ENCODE measurements around the gene C2CD4C.

The C2CD4C gene

DNA sequence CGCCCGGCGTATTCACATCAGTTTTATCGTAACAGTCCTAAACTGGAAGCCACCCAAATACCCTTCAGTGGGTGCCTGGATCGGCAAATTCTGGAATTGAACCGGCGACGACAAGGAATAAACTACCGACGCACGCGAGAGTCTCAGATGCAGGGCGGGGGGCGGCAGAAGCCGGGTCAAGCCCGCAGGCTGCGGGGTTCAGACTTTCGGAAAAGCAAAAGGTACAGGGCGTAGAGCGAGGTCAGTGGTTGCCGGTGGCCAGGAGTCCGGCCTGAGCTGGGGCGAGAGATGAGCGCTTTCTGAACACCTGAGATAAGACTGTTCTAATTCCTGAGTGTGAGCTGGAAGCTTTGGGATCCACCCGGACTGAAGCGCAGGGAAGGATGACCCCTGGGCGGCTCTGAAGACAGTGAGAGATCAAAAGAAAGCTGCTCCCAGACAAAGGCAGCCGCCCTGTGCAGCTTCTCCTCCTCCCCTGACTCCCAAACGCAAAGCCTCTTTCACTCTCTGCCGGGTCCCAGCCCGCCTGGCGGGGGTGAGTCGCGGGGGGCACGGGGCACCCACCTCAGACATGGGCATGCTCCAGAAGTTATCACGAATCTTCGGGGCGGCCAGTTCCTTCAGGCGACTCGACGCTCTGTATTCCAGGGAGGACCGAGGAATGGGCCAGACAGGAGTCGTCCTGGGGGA is 38.2 kb downstream of the C2CD4C start:
- TF ChIP-seq CTCF (IDR thresholded peaks at IDR 0.05), result no peak

DNA sequence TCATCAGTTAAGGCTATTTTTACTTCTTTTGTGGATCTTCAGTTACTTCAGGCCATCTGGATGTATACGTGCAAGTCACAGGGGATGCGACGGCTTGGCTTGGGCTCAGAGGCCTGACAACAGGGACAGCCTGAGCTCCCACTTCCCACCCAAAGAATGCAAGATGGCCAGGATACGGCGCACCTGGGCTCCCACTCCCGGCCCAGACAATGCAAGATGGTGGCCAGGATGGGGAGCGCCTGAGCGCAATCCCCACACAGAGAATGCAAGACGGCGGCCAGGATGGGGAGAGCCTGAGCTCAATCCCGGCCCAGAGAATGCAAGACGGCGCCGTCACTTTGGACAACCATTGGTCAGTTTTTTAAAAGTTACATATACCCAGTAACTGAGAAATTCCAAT is 39.1 kb downstream of the C2CD4C start:
- no peak for TF ChIP-seq CTCF (IDR thresholded peaks at IDR 0.05)

DNA sequence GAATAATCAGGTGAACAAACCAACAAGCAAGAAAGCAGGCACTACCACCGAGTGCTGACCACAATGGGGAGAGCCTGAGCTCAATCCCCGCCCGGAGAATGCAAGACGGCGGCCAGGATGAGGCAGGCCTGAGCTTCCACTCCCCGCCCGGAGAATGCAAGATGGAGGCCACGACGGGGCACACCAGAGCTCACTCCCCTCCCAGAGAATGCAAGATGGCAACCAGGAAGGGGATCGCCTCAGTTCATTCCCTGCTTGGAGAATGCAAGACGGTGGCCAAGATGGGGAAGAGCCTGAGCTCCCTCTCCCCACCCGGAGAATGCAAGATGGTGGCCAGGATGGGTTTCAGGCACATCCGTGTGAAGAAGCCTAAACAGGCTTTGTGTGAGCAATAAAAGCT is 39.7 kb downstream of the C2CD4C start:
- no peak for TF ChIP-seq CTCF (IDR thresholded peaks at IDR 0.05)

GRCh38 chr19:368630-369024 is 40.3 kb downstream of the C2CD4C start:
- TF ChIP-seq CTCF (IDR thresholded peaks at IDR 0.05), result no peak

DNA sequence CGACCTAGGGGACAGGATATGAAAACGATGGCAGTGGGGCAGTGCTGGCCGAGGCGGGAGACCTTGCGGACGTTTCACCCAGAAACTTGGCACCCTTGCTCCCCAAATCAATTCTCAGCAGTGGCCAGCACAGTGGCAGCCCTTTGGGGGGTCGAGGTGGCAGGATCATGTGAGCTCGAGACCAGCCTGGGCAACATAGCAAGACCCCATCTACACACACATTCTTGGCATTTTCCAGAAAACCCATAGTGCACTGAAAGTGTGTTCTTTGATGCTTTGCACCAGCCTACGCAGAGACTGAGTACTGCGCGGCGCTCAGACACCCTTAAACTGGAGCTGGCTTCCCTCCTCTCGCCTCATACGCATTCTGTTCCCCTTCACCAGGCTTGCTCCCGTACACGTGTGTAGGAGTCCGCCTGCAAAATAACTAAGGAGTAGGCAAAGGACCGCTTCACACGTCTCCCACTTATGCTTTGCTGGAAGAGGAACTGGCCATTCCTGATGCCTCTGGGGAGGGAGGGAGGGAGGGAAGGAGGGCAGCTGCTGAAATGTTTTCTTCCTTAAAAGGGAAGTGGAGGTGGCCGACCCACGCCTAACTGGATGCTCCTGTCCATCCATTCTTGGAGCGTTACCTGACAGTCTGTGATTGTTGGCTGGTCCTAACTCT is 40.9 kb downstream of the C2CD4C start:
- no peak for TF ChIP-seq CTCF (IDR thresholded peaks at IDR 0.05)

- no peak for TF ChIP-seq CTCF (IDR thresholded peaks at IDR 0.05)
These were observed 41.4 kb downstream of the C2CD4C start for GRCh38 chr19:367561-367960.

DNA sequence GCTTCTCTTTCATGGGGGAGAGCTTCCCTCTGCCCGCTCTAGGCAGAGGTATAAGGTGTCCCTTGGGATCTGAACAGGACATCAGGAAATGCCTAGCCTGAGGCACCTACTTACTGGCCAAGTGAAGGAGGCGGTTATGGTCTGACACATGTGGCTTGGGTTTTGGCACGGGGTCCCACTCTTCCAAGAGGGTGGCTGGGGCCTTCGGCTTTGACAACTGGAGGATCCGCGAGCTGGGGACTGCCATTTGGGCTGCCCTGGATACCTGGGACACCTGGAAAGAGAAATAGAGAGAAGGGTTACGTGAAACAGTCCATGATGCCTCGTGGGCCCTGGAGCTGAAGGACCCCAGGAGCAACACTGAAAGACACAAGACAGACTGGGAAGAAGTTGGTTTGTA is 42.0 kb downstream of the C2CD4C start:
- no peak for TF ChIP-seq CTCF (IDR thresholded peaks at IDR 0.05)
